T-helper 2 cell treated with Interferon-gamma antibody and Interleukin-4, amounts not matched to agents 5 μg/mL and 100 μg/mL, for 36 hours (primary cell): ENCODE results near the gene CARMIL3.

Experiments
- DNase-seq: peaks from one replicate; pipeline ENCODE4 v3.0.0; 2021; ENCODE audit warnings: low spot score
- H3K27ac Mint-ChIP-seq: one replicate; pipeline ENCODE4 v1.8.0; 2021; ENCODE audit warnings: mild to moderate bottlenecking, mixed read lengths
- H3K27me3 Mint-ChIP-seq: one replicate; pipeline ENCODE4 v1.8.0; 2021; ENCODE audit warnings: low read depth, mixed read lengths
- H3K36me3 Mint-ChIP-seq: one replicate; pipeline ENCODE4 v1.8.0; 2021; ENCODE audit warnings: low read depth, mixed read lengths
- H3K4me1 Mint-ChIP-seq: one replicate; pipeline ENCODE4 v1.8.0; 2021; ENCODE audit warnings: low read depth, mixed read lengths
- H3K4me3 Mint-ChIP-seq: one replicate; pipeline ENCODE4 v1.8.0; 2022; ENCODE audit warnings: mild to moderate bottlenecking, moderate library complexity, mixed read lengths
- H3K9me3 Mint-ChIP-seq: one replicate; pipeline ENCODE4 v1.8.0; 2021; ENCODE audit warnings: mixed read lengths

CARMIL3 gene

DNA sequence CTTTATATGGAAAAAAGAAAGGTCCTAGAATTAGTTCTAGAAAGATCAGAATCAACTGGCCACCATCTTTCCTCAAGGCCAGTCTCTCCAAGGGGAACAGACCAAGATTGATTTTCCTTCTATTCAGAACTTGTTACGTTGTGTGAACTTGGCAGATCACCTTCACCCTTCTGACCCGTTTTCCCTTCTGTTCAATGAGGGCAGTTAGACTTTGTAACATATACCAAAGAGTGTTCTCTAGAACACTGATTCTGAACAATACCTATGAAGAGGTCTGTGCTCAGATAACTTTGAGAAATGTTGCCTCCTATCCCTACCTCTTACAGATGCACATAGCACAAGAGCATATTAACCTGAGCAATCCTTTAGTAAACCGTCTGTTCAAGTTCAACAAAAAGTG is 31.7 kb downstream of the CARMIL3 start:
- no peaks in the 10 kb centered on the region for H3K36me3 Mint-ChIP-seq
- H3K9me3 Mint-ChIP-seq: no peaks in the 10 kb centered on the region
- H3K4me1 Mint-ChIP-seq: peaks cover 19% of the 10 kb centered on the region
- H3K27ac Mint-ChIP-seq: no peak overlapping the region
- DNase-seq: no peak
- H3K27me3 Mint-ChIP-seq: peaks cover 5% of the 10 kb centered on the region
- no peak overlapping the region for H3K4me3 Mint-ChIP-seq

DNA sequence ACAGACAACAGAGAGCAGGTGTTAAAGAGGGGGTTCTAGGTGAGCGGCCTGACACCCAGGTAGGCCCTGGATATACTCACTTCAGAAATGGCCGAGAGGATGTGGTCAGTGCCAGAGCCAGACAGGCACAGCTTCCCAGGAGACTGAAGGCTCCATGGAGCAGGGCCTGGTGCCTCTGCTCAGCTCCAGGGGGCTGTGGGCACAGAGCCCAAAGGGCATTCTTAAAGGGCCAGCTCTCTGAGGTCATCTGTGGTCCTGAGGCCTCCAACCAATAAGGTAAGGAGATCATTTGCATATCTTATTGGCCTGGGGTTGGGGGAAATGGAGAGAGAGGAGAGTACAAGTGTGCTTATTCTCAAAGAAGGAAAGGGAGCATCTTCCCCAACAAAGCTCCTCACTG is 32.6 kb downstream of the CARMIL3 start:
- Mint-ChIP-seq H3K9me3 (no peaks in the 10 kb centered on the region), H3K36me3 (no peaks in the 10 kb centered on the region), H3K4me3 (no peak overlapping the region), H3K27ac (no peak overlapping the region), H3K4me1 (peaks cover 17% of the 10 kb centered on the region), H3K27me3 (peaks cover 5% of the 10 kb centered on the region)
- DNase-seq: no peak

GRCh38 chr14:24085215-24085614 is 33.4 kb downstream of the CARMIL3 start:
- Mint-ChIP-seq H3K27ac (no peak overlapping the region), H3K4me1 (peaks cover 18% of the 10 kb centered on the region), H3K9me3 (no peaks in the 10 kb centered on the region), H3K4me3 (no peak overlapping the region), H3K27me3 (peaks cover 5% of the 10 kb centered on the region), H3K36me3 (no peaks in the 10 kb centered on the region)
- DNase-seq: no peak

- Mint-ChIP-seq H3K27ac (no peak overlapping the region), H3K4me1 (peaks cover 15% of the 10 kb centered on the region), H3K27me3 (peaks cover 5% of the 10 kb centered on the region), H3K9me3 (no peaks in the 10 kb centered on the region), H3K36me3 (no peaks in the 10 kb centered on the region), H3K4me3 (no peak overlapping the region)
- DNase-seq: no peak
These were observed 34.6 kb downstream of the CARMIL3 start for GRCh38 chr14:24086193-24086955.

DNA sequence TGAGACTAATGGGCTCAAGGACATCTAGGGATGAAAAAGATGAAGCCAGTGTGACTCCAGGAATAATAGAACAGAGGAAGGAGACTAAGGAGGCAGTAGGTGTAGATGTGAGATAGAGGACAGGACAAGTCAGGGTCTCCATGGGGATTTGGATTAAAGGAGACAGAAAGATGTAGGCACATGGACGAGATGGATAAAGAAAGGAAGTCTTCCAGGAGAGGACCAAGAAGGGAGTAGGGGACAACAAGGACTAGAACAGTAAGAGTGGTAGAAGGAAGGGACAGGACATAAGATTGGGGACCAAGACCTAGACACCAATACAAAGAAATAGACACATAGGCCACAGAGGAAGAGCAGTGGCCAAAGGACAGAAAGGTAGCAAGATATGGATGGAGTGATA is 35.2 kb downstream of the CARMIL3 start:
- Mint-ChIP-seq H3K27ac (no peak overlapping the region), H3K27me3 (peaks cover 3% of the 10 kb centered on the region), H3K9me3 (no peaks in the 10 kb centered on the region), H3K4me1 (peaks cover 12% of the 10 kb centered on the region), H3K4me3 (no peak overlapping the region), H3K36me3 (no peaks in the 10 kb centered on the region)
- no peak for DNase-seq

- H3K4me1 Mint-ChIP-seq: peaks cover 14% of the 10 kb centered on the region
- no peak for DNase-seq
- no peaks in the 10 kb centered on the region for H3K36me3 Mint-ChIP-seq
- H3K27ac Mint-ChIP-seq: no peak overlapping the region
- no peaks in the 10 kb centered on the region for H3K9me3 Mint-ChIP-seq
- H3K27me3 Mint-ChIP-seq: no peaks in the 10 kb centered on the region
- H3K4me3 Mint-ChIP-seq: no peak overlapping the region
These were observed 36.3 kb downstream of the CARMIL3 start for GRCh38 chr14:24088095-24088494.

- Mint-ChIP-seq H3K27me3 (no peaks in the 10 kb centered on the region), H3K4me1 (peaks cover 21% of the 10 kb centered on the region), H3K36me3 (peaks cover 2% of the 10 kb centered on the region), H3K4me3 (no peak overlapping the region), H3K27ac (no peak overlapping the region), H3K9me3 (no peaks in the 10 kb centered on the region)
- no peak for DNase-seq
These were observed 38.1 kb downstream of the CARMIL3 start for GRCh38 chr14:24089890-24090289.

GRCh38 chr14:24092110-24092504 is 40.3 kb downstream of the CARMIL3 start:
- Mint-ChIP-seq H3K9me3 (no peaks in the 10 kb centered on the region), H3K27ac (no peak overlapping the region), H3K4me3 (peak overlapping the region; percentile 19), H3K27me3 (no peaks in the 10 kb centered on the region), H3K4me1 (peaks cover 36% of the 10 kb centered on the region), H3K36me3 (peaks cover 19% of the 10 kb centered on the region)
- DNase-seq: no peak

DNA sequence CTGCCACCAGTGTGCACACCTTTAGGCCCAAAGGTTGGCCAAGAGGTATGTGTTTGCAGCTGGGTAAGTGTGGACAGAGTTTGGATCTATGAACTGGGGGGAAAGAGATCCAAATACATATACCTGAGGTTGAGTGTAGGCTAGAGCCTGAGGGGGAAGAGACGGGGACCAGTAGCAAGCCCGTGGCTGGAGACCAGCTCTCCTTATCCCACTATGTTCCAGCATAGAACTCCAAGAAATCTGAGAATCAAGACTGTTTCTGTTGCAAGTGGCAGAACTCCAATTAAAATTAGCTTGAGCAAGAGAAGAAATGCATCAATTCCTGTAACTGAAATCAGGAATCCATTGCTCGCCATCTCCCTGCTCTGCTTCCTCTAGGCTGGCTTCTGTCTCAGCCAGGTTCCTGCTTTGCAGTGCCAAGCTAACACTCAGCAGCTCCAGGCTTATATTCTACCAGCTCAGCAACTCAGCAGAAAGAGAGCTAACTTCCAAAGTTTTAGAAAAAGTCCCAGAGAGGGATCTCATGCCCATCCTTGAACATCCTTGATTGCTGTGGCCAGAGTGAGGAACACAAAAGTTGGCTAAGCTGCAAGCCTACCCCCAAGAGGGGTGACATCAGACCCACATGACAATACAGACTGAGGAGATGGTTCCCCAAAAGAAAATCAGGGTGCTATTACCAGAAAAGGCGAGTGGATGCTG is 40.8 kb downstream of the CARMIL3 start:
- Mint-ChIP-seq H3K36me3 (peaks cover 19% of the 10 kb centered on the region), H3K9me3 (no peaks in the 10 kb centered on the region), H3K4me3 (peak overlapping the region; percentile 100), H3K27ac (peak overlapping the region; percentile 87), H3K4me1 (peaks cover 36% of the 10 kb centered on the region), H3K27me3 (no peaks in the 10 kb centered on the region)
- DNase-seq: no peak

- Mint-ChIP-seq H3K9me3 (no peaks in the 10 kb centered on the region), H3K4me3 (peak overlapping the region; percentile 100), H3K4me1 (peaks cover 36% of the 10 kb centered on the region)
These were observed 41.5 kb downstream of the CARMIL3 start for GRCh38 chr14:24093207-24093900.

DNA sequence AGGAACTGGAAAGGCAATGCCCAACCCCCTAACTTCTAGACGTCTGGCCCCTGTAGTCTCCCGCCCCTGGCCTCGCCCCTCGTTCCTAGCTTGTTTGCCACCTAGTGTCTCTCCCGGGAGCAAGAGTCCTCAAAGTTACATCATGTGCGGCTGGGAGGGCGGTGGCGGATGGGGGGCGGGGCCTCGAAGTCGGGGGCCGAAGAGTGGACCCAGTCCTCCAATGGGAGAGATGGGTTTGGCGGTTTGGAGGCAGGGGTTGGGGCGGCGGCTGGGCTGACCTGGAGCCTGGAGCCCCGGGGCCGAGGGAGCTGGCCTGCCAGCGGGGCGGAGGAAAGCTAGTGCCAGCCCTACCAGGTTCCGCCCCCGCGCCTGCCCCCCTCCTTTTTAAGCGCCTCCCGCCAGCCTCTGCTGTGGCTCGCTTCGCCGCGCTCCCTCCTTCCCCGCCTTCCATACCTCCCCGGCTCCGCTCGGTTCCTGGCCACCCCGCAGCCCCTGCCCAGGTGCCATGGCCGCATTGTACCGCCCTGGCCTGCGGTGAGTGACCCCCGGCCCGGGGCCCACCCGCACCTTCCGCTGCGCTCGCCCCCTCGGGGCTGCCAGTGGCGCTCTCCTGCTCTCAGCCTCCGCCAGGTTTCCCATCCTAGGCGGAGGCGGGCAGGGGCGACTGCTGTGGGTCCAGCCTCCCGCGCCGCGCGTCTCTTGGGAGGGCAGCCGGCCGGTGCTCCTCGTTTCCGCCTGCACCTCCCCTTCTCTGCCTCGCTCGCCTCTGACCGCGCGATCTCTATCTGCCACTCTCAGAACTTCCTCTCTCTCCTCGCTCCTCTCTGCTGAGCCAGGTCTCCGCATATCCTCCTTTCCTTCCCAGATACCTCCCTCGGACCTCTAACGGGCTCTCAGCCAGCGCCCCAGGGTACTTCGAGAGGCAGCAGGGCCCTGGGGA is 42.4 kb downstream of the CARMIL3 start, which contains the start of gene PCK2:
Gene PCK2, plus strand, starts transcription at position 411 of the 940 bp plus-strand sequence. Its CDS starts 95 bp downstream, at position 506.
- DNase-seq: peak; percentile 81
- Mint-ChIP-seq H3K27ac (peak within 1 kb of the TSS; percentile 95), H3K36me3 (peaks cover 27% of the 10 kb centered on the region), H3K4me1 (peaks cover 36% of the 10 kb centered on the region), H3K27me3 (no peaks in the 10 kb centered on the region), H3K4me3 (peak within 1 kb of the TSS; percentile 100), H3K9me3 (no peaks in the 10 kb centered on the region)

More at GRCh38 chr14:24093207-24093900, 41.5 kb downstream of the CARMIL3 start:
- H3K27me3 Mint-ChIP-seq: no peaks in the 10 kb centered on the region
- peak overlapping the region; percentile 87 for H3K27ac Mint-ChIP-seq
- DNase-seq: no peak
- peaks cover 24% of the 10 kb centered on the region for H3K36me3 Mint-ChIP-seq

DNA sequence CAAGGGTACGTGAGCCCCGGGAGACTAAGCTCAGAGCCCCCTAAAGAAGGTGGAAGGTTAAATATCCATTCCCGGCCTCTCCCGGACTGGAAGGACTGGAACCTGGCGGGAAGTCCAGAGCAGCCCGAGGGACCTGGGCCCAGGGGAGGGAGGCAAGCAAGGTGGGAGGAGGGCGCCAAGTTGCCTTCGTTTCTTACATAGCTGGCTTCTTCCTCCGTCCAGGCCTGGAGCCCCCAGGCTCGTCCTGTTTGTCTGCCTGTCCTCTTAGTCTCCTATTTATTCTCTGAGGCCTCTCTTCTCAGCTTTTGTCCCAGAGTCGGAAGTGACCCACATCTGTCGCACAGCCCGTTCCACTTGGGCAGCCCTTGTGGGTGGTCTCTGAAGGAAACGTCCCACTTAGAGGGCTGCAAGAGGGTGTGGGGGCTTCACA is 43.0 kb downstream of the CARMIL3 start:
- peak overlapping the region; percentile 100 for H3K4me3 Mint-ChIP-seq
- H3K9me3 Mint-ChIP-seq: no peaks in the 10 kb centered on the region
- peak overlapping the region; percentile 95 for H3K27ac Mint-ChIP-seq
- DNase-seq: no peak
- peaks cover 33% of the 10 kb centered on the region for H3K36me3 Mint-ChIP-seq
- peaks cover 32% of the 10 kb centered on the region for H3K4me1 Mint-ChIP-seq
- no peaks in the 10 kb centered on the region for H3K27me3 Mint-ChIP-seq
